Stimulated activated CD8-positive, alpha-beta memory T cell treated with anti-CD3 and anti-CD28 coated beads, Interleukin-2, amount 100 ng/mL, for 1 hour (primary cell): ENCODE results near the gene WFDC1.

ENCODE experiments used
- DNase-seq, 2 donors: peaks; one replicate each; pipeline ENCODE4 v3.0.0-alpha.2; 2020; ENCODE audit warnings: low read depth in 2 of 2

Gene WFDC1

DNA sequence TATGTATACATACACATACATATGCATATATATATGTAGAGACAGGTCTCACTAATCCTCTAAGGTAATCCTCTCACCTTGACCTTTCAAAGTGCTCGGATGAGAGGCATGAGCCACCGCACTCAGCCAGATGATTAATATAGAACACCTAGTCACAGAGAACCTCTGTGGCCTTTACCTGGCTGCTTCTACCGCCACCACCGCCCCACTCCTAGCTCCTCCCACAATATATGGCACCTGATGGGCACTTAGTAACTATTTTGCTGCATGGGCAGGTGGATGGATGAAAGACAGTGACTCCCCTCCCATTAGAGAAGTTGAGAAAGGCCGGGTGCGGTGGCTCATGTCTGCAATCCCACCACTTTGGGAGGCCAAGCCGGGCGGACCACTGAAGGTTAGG lies 57.0 kb downstream of the WFDC1 start:
- DNase-seq, result no peak

DNA sequence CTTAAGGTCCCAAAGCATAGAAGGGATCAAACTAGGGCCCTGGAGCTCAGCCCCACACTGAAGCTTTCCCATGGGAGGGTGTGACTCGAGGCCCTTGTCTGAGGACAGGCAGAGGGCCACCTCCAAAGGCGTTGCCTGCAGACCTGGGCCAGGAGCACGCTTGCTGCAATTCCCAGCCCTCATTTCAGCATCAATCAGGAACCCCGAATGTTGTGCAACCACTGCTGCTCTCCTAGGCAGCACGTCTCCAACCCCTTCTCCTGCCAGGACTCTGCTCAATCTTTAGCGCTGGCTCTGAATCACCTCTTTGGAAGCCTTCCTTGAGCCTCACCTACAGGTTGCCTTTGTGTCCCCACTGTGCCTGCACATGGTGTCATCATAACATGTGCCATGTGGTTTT lies 59.6 kb downstream of the WFDC1 start:
- DNase-seq, result no peak

DNA sequence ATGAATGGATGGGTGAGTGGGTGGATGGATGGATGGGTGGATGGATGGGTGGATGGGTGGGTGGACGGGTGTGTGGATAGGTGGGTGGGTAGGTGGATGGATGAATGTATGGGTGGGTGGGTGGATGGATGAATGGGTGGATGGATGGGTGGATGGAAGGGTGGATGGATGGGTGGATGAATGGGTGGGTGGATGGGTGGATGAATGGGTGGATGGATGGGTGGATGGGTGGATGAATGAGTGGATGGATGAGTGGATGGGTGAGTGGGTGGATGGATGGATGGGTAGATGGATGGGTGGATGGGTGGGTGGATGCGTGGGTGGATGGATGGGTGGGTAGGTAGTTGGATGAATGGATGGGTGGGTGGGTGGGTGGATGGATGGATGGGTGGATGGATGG lies 60.5 kb downstream of the WFDC1 start:
- DNase-seq, result no peak

DNA sequence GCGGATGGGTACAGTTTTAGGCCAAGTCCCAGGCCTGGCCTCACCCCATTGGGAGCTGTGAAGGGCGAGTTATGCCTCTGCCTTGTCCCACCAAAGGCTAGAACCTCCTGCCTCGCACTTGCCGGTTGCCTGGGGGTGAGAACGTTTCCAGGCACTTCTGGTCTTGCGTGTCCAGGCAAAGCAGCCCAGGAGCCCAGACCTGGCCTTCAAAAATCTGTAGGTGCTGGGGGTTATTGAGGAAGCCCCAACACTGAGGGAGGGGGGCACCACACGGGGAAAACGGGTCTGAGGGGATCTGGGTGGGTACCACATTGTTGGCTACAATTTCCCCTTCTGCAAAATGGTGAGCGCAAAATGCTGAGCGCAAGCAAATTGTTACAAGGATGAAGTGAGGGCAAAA lies 61.5 kb downstream of the WFDC1 start:
- no peak for DNase-seq

DNA sequence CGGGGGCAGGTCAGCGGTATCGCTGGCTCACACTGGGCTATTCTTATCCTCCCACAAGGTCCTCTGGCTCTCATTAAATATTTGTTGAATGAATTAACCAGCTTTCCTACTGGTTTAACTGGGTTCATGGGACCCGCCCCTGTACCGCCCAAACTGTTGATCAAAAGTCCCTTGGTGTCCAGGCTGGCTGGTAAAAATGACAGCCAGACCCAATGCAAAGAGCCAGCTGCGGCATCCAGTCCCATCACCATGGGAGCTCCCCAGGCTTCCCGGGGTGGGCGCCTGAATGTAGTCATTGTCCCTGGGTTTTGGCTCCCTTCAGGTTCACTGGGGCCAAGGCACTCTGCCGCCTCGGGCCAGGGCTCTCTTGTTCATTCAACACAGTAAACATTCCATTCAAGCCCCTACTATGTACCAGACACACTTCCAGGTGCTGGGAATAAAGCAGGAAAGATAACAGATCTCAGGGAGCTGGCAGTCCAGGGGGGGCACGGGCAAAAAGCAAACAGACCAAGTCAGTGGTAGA lies 62.0 kb downstream of the WFDC1 start:
- no peak for DNase-seq

DNA sequence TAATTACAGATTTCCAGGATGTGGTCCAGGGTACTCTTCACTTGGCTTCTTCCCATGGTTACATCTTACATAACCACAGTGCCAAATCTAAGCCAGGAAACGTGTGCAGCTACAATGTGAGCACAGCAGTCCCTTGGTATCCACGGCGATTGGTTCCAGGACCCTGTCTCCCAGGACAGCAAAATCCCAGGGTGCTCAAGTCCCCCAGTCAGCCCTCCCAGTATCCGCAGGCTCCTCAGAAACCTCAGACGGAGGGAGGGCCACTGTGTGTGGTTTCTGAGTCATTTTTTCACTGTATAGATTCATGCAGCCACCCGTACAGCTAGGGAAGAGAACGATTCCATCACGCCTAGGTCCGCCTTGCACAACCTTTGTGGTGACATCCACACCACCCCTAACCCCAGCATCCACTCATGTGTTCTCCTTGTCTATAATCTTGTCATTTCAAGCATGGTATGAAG lies 62.5 kb downstream of the WFDC1 start:
- no peak for DNase-seq

DNA sequence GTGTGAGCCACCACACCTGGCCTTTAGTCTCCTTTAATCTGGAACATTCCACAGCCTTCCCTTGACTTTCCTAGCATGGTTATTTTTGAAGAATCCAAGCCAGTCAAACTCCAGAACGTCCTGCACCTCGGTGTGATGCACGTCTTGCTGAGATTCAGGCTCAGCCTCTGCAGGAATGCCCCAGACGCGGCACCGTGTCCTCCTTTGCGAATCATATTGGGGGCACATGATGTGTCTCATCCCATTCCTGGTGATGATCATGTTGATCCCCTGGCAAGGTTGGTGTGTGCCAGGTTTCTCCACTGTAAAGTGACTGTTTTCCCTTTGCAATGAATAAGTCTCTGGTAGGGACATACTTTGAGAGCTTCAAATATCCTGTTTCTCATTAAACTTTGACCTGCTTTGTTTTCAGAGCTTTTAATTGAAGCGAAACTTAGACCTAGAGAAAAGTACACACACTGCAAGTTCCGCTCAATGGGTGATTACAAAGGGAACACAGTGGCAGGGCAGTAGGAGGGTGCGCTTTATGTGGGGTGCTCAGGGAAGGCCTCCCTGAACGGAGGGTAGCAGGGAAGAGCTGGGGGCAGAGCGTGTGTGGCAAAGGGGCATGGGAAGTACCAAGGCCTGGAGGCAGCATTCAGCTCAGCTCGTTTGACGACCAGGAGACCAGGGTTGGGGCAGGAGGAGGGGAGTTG lies 64.1 kb downstream of the WFDC1 start:
- no peak for DNase-seq

DNA sequence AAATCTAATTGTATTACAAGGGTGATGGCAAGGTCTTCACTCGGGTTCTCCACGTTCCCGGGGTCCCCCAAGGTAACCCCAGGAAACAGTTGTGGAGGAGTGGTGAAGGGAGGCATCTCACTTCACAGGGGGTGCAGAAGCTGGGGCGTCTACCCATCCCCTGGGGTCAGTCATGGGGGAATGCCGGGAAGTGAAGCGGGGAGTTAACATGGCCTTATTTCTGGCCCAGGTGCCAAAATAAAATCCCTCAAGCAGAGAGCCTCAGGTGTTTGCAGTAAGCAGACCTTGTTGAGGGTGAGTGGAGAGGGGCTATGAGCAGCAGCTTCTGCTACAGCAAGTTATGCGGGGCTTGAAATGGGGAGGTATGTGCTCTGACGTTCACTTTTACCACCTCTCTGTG lies 64.6 kb downstream of the WFDC1 start:
- DNase-seq, result no peak

DNA sequence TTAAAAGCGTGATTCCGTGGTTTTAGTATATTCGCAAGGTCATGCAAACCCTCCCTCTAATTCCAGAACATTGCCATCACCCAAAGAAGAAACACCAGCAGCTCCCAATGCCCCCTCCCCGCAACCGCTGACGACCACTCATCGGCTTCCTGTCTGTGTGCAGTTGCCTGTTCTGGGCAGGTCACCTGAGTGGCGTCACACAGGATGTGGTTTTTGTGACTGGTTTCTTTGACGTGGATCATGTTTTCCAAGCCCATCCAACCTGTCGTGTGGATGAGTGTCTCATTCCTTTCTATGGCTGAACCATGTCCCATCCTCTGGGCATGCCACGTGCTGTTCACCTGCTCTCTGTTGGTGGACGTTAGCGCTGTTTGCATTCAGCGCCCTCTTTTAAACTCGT lies 65.5 kb downstream of the WFDC1 start:
- DNase-seq, result no peak

DNA sequence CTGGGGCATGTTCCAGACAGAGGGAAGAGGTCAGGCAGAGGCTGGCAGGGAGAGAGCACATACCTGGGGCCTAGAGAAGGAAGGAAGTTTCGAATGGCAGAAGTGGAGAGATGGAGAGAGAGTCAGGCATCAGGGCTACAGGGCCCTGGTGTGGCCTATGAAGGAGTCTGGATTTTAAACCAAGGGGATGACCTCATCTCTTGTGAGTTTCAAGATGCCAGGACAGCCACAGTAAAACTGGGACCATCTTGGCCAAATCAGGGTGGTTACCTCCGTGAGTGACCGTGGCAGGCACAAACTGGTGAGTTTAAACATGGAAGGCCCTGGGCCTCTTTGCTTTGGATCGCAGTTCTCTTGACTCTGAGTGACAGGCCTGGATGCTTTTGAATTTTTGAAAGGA lies 66.1 kb downstream of the WFDC1 start:
- DNase-seq, result no peak

DNA sequence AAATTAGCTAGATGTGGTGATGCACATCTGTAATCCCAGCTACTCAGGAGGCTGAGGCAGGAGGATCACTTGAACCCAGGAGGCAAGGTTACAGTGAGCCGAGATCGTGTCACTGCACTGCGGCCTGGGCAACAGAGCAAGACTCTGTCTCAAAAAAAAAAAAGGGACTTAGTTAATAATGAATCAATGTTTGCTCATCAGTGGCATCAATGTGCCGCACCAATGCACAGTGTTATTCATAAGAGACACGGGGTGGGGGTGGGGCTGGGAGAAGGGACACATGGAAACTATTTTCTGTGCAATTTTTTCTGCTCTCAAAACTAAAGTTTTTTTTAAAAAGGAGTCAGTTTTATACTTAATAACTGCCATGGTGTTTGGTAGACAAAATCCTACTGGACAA lies 66.9 kb downstream of the WFDC1 start:
- no peak for DNase-seq

DNA sequence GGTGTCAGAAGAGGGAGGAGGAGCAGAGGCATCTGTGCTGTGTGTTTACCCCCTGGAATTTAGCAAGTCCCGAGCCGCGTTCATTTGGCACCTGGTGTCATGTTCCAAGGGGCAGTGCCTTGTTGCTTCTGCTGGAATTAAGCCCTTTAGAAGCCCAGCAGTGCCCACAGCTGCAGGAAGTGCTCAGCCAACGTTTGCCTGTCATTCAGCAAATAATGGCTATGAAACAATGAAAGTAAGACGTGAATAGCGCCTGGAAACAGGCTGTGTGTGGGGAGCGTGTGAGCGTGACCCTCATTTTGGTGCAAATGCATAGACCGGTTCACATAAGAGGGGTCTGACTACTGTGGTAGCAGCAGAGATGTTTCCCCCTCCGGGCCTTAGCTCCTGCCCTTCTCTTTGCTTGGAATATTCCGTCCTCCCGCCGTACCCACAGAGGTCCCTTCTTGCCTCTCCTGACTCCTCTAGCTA lies 67.8 kb downstream of the WFDC1 start:
- no peak for DNase-seq

DNA sequence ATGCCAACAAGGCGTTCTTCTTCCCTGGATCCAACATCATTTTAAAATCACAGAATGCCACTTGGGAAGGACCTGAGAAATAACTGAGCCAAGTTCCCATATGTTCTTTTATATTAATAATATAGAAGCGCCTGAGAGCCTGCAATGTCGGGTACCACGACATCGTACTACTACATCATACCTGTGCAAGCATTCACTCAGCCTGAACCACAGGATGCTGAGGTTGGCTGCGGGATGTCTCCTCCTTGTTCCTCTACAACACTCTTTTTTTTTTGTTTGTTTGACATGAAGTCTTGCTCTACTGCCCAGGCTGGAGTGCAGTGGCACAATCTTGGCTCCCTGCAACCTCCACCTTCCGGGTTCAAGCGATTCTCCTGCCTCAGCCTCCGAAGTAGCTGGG lies 71.5 kb downstream of the WFDC1 start:
- no peak for DNase-seq

DNA sequence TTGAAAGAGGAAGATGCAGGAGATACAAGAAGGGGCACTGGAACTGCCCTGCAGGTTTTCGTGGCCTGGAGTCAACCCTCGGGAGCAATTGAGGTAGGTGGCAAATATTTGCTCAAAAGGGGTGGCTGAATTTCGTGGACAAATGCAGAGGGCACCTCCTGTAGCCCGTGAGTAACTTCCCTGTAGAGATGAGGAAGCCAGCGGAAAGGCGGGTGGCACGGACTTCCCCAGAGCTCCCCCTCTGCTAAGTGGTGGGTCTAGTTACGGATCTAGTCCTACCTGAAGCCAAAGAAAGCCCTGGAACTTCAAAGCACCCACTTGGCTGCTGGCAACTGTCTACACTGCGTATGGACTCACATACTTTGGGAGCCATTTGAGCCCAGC lies 72.6 kb downstream of the WFDC1 start:
- DNase-seq, result no peak

DNA sequence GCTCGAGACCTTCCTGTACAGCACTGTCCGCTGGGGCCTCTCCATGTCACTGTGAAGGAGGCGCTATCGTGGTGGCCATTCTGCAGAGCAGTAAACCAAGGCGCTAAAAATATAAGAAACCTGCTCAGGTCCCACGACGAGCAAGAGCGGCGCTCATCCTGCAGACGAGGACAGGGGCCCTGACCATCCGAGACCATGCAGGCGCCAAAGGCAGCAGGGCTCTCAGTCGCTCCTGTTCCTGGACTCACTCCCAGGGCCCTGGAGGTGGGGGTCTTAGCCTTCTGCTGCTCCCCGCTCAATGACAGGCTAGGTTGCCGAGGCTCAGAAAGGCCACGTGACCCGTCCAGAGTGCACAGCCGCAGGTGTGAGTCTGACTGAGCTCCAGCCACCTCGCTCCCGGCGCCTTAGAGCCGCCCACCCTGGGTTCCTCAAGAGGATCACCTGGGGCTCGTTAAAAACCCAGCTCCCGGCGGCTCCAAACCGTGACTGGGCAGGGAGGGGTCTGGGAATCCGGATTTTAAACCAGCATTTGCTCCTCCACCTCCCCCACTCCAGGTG lies 73.2 kb downstream of the WFDC1 start:
- no peak for DNase-seq

DNA sequence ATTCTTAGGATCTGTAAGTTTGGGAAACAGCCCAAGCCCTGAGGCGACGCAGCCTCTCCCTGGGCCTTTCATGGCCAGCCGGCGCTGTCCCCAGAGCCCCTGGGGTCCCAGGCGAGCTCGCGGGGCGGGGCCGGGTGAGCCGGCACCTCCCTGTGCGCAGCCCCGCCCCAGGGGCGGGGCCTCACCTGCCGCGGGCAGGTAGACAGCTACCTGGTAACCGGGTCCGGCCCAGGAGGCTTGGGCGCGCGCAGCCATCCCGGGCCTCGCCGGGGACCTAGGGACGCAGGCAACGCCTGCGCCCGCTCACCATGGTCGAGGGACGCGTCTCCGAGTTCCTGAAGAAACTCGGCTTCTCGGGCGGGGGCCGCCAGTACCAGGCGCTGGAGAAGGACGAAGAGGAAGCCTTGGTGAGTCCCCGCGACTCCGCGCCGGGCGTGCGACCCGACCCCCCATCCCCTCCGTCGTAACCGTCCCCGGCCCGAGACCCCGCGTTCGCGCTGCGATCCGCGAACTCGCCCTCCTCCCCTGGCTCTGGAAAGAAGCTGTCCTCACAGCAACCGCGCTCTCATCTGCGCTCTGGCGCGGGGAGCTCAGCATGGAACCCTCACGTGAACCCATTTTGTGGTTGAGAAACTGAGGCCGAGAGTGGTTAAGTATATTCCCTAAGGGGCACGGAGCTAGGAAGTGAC lies 73.8 kb downstream of the WFDC1 start, which contains the start of gene ATP2C2:
ATP2C2 (plus strand) TSS at position 231 of the 689 bp plus-strand sequence; CDS start at position 309, 78 bp downstream.
- DNase-seq, result no peak

DNA sequence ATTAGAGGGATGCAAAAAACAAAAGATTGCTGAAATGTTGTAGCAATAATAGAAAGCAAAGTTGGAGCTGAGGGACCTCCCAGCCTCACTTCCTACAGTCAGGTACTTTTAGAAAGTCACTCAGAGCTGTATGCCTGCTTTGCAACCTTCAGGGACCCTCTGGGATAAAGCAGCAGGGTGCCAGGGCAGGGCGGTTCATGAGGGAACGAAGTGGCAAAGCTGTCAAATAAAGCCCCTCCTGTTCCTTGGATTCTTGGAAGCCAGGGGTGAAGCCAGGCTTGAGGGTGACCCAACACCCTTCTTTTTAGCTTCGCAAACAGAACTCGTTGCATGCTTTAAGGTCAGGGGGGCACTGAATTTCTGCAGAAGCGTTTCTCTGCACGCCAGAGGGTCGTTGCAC lies 74.4 kb downstream of the WFDC1 start:
- DNase-seq, result no peak

DNA sequence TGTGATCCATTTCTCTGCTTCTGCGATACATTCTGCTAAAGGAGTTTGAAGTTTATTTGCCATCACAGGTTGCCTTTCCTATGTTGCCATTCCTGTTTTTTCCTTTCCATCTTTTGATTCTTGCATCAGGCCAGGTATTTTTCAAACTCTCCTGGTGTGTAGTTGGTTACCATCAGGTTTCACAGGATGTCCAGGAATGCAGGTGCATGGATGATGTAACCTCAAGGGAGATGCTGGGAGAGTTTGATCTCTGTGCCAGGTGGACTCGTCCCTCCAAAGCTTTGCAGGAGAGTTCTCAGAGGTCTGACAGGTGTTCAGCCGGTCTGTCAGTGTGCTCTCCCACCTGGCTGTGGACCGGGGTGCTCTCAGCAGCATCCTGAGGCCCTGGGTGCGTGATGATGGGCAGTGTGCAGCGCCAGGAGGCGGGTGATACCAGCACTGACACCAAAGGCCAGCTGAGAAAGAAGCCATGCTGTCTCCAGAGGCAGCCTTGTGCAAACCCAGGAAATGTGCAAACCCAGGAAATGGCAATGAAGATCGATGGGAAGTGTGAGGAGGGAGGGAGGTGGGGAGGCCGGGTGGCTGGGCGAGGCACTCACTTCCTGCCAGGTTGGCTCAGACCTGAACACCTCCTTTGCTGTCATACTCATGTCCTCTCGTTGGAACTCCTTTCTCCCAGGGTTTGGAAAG lies 75.4 kb downstream of the WFDC1 start:
- DNase-seq, result no peak

DNA sequence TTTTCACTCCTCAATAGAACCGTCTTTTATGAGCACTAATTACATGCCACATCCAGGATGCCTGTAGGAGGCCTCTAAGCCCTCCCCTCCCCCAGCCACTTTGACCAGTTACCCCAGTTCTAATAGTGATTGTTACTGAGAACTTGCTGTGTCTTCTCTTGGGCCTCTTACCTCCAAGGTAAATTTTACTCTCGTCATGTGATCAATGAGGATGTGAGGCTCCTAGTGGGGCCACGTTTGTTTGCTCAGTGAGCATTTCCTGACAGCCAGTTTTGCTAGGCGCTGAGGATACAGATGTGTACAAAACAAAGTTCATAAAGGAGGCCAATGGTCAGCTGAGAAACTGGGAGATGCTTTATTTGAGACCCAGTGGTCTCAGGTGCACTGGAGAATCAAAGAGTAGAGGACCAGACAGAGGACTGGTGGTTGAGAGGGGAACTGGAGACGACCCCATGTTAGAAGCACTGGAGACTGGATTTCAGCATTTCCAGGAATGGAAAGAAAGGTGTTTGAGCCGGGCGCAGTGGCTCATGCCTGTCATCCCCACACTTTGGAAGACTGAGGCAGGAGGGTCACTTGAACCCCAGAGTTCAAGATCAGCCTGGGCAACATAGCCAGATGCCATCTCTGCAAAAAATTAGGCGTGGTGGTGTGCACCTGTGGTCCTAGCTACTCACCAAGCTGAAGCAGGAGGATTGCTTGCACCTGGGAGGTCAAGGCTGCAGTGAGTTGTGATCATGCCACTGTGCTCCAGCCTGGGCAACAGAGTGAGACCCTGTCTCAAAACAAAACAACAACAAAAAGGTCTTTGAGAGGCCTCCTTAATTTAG lies 76.3 kb downstream of the WFDC1 start:
- DNase-seq, result no peak

DNA sequence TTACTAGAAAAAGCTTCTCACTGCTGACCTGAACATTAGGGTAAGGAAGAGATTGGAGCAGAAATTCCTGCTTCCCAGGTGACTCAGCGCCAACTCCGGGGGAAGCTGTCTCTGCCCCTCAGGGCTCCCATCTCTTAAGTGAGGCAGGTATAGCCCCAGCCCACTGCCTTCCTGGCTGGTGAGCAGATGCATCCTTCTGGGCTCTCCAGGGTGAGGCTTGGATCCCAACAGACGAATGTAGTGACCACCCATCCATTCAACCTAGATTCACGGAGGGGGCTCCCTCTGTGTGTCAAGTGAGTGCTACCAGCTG lies 76.8 kb downstream of the WFDC1 start:
- no peak for DNase-seq

DNA sequence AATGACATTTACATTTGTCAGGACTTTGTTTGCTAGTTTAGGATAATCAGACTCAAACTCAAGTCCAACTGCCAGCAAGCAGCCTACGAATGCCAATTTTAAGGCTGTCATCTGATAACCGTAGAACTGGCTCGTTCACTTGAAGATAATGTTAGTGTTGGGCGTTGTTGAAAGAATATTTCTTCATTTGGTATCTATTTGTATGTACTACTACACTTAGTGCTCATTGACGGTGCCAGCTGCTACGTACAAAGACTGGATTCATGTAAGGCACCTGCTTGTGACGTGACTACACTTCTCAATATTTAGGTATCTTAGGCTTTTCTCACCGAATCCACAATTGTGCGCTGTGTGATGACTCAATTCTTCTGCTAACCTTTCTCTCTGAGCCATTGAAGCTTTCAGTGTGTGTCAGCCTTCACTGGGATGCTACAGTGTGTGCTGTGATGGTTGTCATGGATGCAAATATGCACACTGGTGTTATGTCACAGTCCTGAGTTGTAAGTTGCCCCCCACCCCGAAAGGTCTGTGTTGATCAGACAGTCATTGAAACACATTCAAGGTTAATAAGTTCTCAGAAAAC lies 79.3 kb downstream of the WFDC1 start:
- no peak for DNase-seq
